SW 1271 (cell line): ENCODE data around the gene ANKRD30A.
"Not testable (repeated sequence)": the region's sequence is repeated elsewhere in the genome, so short reads cannot be mapped to it uniquely, and the experiment has no call there.

Experiments used
- DNase-seq, 2 experiments: peaks; one replicate each; lab custom pipeline; 2025; lab: John Stamatoyannopoulos, UW

The ANKRD30A gene

GRCh38 chr10:37255837-37256236 is 130.4 kb downstream of the ANKRD30A start:
- DNase-seq, result not testable (repeated sequence)

- DNase-seq, result peak in 1 of 2 experiments; percentile 2
These were observed 137.9 kb downstream of the ANKRD30A start for GRCh38 chr10:37263304-37263703.

GRCh38 chr10:37268266-37268665 is 142.9 kb downstream of the ANKRD30A start:
- DNase-seq, result no peak

GRCh38 chr10:37269554-37270256 is 144.3 kb downstream of the ANKRD30A start:
- DNase-seq, result no peak

- no peak for DNase-seq
These were observed 149.9 kb downstream of the ANKRD30A start for GRCh38 chr10:37275216-37275777.

- no peak for DNase-seq
These were observed 159.7 kb downstream of the ANKRD30A start for GRCh38 chr10:37285063-37285462.

- peak in 1 of 2 experiments; percentile 7 for DNase-seq
These were observed 164.6 kb downstream of the ANKRD30A start for GRCh38 chr10:37289833-37290464.

- no peak for DNase-seq
These were observed 175.9 kb downstream of the ANKRD30A start for GRCh38 chr10:37301271-37301670.

- no peak for DNase-seq
These were observed 178.6 kb downstream of the ANKRD30A start for GRCh38 chr10:37304036-37304435.

- no peak for DNase-seq
These were observed 189.0 kb downstream of the ANKRD30A start for GRCh38 chr10:37314350-37314749.

GRCh38 chr10:37314862-37315261 is 189.5 kb downstream of the ANKRD30A start:
- no peak for DNase-seq

GRCh38 chr10:37344413-37344812 is 219.0 kb downstream of the ANKRD30A start:
- DNase-seq, result no peak

GRCh38 chr10:37379991-37380390 is 254.6 kb downstream of the ANKRD30A start:
- DNase-seq, result peak; percentile 17 to 39

- no peak for DNase-seq
These were observed 255.9 kb downstream of the ANKRD30A start for GRCh38 chr10:37381271-37381670.

- no peak for DNase-seq
These were observed 259.5 kb downstream of the ANKRD30A start for GRCh38 chr10:37384923-37385322.

GRCh38 chr10:37390926-37391325 is 265.5 kb downstream of the ANKRD30A start:
- DNase-seq, result no peak

GRCh38 chr10:37400774-37401173 is 275.4 kb downstream of the ANKRD30A start:
- DNase-seq, result not testable (repeated sequence)

GRCh38 chr10:37401225-37401624 is 275.8 kb downstream of the ANKRD30A start:
- no peak for DNase-seq

GRCh38 chr10:37403776-37404175 is 278.4 kb downstream of the ANKRD30A start:
- no peak for DNase-seq
